Measurements from ENCODE around the gene NOTUM. TPM values are rescaled to one million over a fixed set of nuclear protein-coding genes. Genes with fewer than 3 reads are reported as not detected.

The NOTUM gene
- total and polyA plus RNA-seq, 4 donors, result 0.71 to 7.6 (median 2.2) TPM

DNA sequence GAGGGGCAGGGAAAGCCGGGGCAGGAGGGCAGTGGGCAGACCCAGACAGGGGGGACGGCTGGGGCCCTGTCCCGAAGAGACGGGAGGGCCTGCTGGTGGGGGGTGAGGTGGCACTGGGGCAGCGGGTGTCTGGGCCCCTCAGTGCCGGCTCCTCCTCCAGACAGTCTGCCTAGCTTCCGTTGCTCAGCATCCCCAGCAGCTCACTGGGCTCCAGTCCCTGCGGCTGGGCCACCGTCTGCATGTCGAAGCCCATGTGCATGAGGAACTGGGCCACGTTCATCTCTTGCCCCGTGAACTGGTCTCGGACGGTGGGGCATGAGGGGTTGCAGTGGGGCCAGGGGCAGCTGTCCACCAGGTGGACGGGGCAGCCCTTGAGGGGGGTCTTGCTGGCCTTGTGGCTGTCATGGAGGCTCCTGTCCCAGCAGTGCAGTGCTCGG is 8.2 kb downstream of the NOTUM start:
- no peaks in the 10 kb centered on the region for H3K27me3 ChIP-seq (ENCODE audit: control insufficient read depth in 3 of 3, insufficient read depth in 3 of 3, low read length in 2 of 3)
- no peaks in the 10 kb centered on the region for H3K9me3 ChIP-seq (ENCODE audit: control insufficient read depth in 4 of 4, insufficient read depth in 3 of 4, low read length in 3 of 4)
- ATAC-seq (ENCODE audit: insufficient read depth, low FRiP score) (no peak), DNase-seq (no peak)
- no peak overlapping the region for H3K27ac ChIP-seq (ENCODE audit: low read depth in 1 of 2, low read length in 1 of 2)
- H3K4me3 ChIP-seq, result no peak overlapping the region
- H3K36me3 ChIP-seq (ENCODE audit: control insufficient read depth in 4 of 4, insufficient read depth in 4 of 4, low read length in 4 of 4), result no peaks in the 10 kb centered on the region
- H3K4me1 ChIP-seq (ENCODE audit: control insufficient read depth in 5 of 5, insufficient read depth in 5 of 5, low read length in 5 of 5), result peaks cover 0 to 2% (median 0%) of the 10 kb centered on the region in 5 donors
- TF ChIP-seq, protein P1, sequence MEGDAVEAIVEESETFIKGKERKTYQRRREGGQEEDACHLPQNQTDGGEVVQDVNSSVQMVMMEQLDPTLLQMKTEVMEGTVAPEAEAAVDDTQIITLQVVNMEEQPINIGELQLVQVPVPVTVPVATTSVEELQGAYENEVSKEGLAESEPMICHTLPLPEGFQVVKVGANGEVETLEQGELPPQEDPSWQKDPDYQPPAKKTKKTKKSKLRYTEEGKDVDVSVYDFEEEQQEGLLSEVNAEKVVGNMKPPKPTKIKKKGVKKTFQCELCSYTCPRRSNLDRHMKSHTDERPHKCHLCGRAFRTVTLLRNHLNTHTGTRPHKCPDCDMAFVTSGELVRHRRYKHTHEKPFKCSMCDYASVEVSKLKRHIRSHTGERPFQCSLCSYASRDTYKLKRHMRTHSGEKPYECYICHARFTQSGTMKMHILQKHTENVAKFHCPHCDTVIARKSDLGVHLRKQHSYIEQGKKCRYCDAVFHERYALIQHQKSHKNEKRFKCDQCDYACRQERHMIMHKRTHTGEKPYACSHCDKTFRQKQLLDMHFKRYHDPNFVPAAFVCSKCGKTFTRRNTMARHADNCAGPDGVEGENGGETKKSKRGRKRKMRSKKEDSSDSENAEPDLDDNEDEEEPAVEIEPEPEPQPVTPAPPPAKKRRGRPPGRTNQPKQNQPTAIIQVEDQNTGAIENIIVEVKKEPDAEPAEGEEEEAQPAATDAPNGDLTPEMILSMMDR (IDR thresholded peaks at IDR 0.05; ENCODE audit: control extremely low read depth, extremely low read depth), result no peak
- no peak overlapping the region for H3K9ac ChIP-seq (ENCODE audit: insufficient read depth in 1 of 2, low read length in 2 of 2)
- WGBS, 2 donors, result 73 to 85% methylated on average over 15 to 16 of the region's 16 CpGs

DNA sequence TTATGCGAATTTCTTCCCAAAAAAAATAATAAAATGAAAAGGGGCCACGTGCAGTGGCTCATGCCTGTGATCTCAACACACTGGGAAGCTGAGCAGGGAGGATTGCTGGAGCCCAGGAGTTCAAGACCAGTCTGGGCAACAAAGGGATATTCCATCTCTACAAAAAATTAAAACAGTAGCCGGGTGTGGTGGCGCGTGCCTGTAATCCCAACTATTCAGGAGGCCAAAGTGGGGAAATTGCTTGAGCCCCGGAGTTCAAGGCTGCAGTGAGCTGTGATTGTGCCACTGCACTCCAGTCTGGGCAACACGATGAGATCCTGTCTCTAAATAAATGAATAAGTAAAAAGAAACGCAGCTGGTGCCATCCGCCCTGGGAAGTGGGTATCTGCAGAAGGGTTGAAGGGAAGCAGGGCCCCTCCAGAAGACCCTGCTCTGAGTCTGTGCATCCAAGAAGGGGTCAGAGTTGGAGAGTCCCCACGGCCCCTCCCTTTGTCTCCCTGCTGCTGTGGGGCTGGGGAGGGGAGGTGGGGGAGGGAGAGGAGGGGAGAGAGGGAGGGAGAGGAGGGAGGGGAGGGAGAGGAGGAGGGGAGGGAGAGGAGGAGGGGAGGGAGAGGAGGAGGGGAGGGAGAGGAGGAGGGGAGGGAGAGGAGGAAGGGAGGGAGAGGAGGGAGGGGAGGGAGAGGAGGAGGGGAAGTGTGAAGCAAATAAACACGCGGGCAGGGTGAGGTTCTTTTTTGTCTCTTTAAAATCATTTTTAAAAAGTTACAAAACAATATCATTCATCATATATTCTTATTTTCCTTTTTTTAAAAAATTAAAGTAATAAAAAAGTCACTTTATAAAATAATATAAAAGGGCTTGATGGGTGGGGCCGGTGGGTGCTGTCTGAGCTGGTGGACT is 9.0 kb downstream of the NOTUM start:
- TF ChIP-seq, protein P1 (IDR thresholded peaks at IDR 0.05; ENCODE audit: control extremely low read depth, extremely low read depth), result no peak
- Histone ChIP-seq H3K4me3 (no peak overlapping the region), H3K36me3 (ENCODE audit: control insufficient read depth in 4 of 4, insufficient read depth in 4 of 4, low read length in 4 of 4) (no peaks in the 10 kb centered on the region), H3K27ac (ENCODE audit: low read depth in 1 of 2, low read length in 1 of 2) (no peak overlapping the region), H3K9ac (ENCODE audit: insufficient read depth in 1 of 2, low read length in 2 of 2) (no peak overlapping the region), H3K27me3 (ENCODE audit: control insufficient read depth in 3 of 3, insufficient read depth in 3 of 3, low read length in 2 of 3) (no peaks in the 10 kb centered on the region), H3K9me3 (ENCODE audit: control insufficient read depth in 4 of 4, insufficient read depth in 3 of 4, low read length in 3 of 4) (no peaks in the 10 kb centered on the region), H3K4me1 (ENCODE audit: control insufficient read depth in 5 of 5, insufficient read depth in 5 of 5, low read length in 5 of 5) (peaks cover 0 to 2% (median 0%) of the 10 kb centered on the region in 5 donors)
- 45 to 50% methylated on average over 13 of the region's 13 CpGs for WGBS, 2 donors
- DNase-seq (no peak), ATAC-seq (ENCODE audit: insufficient read depth, low FRiP score) (no peak)

GRCh38 chr17:81950501-81950900 is 10.5 kb downstream of the NOTUM start:
- ATAC-seq (ENCODE audit: insufficient read depth, low FRiP score), result no peak

More at GRCh38 chr17:81950501-81950900, 10.5 kb downstream of the NOTUM start:
- no peak for DNase-seq
- no peaks in the 10 kb centered on the region for H3K36me3 ChIP-seq (ENCODE audit: control insufficient read depth in 4 of 4, insufficient read depth in 4 of 4, low read length in 4 of 4)
- H3K9me3 ChIP-seq (ENCODE audit: control insufficient read depth in 4 of 4, insufficient read depth in 3 of 4, low read length in 3 of 4), result no peaks in the 10 kb centered on the region
- H3K4me3 ChIP-seq, result no peak overlapping the region
- peaks cover 0 to 2% (median 0%) of the 10 kb centered on the region in 5 donors for H3K4me1 ChIP-seq (ENCODE audit: control insufficient read depth in 5 of 5, insufficient read depth in 5 of 5, low read length in 5 of 5)
- H3K9ac ChIP-seq (ENCODE audit: insufficient read depth in 1 of 2, low read length in 2 of 2), result no peak overlapping the region
- no peak overlapping the region for H3K27ac ChIP-seq (ENCODE audit: low read depth in 1 of 2, low read length in 1 of 2)
- H3K27me3 ChIP-seq (ENCODE audit: control insufficient read depth in 3 of 3, insufficient read depth in 3 of 3, low read length in 2 of 3), result no peaks in the 10 kb centered on the region
- TF ChIP-seq, protein P1 (IDR thresholded peaks at IDR 0.05; ENCODE audit: control extremely low read depth, extremely low read depth), result no peak
- WGBS, 2 donors, result 90 to 91% methylated on average over 15 of the region's 15 CpGs

Data from lung (tissue), 12 donors.